Heart left ventricle (tissue), 16 donors: ENCODE data around the gene DGKG. TPM values are rescaled to one million over a fixed set of nuclear protein-coding genes. Genes with fewer than 3 reads are reported as not detected.

Experiments used
- ATAC-seq, 4 donors: fragments of 200-7000 bp; cut with Tn5 transposase; one replicate each; pipeline ENCODE4 v1.9.1; 2020 to 2022; ENCODE audit warnings: moderate library complexity in 4 of 4, mild to moderate bottlenecking in 3 of 4, moderate number of reproducible peaks in 1 of 4
- DNase-seq, 5 donors: peaks; one replicate each; pipeline ENCODE4 v3.0.0-alpha.2; 2020
- H3K27ac ChIP-seq, 12 donors: fragments of 200-600 bp; sonication (generic) in 4 of 12; one replicate each; pipeline versions ENCODE4 v1.5.0 to v1.8.0; 2016 to 2022; ENCODE audit warnings: mild to moderate bottlenecking in 2 of 12
- H3K27me3 ChIP-seq, 9 donors: fragments of 200-600 bp; sonication (generic) in 2 of 9; one replicate each; pipeline versions ENCODE4 v1.5.1 to v1.8.0; 2016 to 2022; ENCODE audit warnings: mild to moderate bottlenecking in 3 of 9
- H3K36me3 ChIP-seq, 9 donors: fragments of 200-600 bp; sonication (generic) in 2 of 9; one replicate each; pipeline versions ENCODE4 v1.5.0 to v1.8.0; 2018 to 2022; ENCODE audit warnings: mild to moderate bottlenecking in 2 of 9
- H3K4me1 ChIP-seq, 12 donors: fragments of 200-600 bp; sonication (generic) in 4 of 12; one replicate each; pipeline versions ENCODE4 v1.5.0 to v1.8.0; 2016 to 2022; ENCODE audit warnings: mild to moderate bottlenecking in 3 of 12
- H3K4me3 ChIP-seq, 12 donors: fragments of 200-600 bp; sonication (generic) in 4 of 12; one replicate each; pipeline versions ENCODE4 v1.5.0 to v1.8.0; 2017 to 2022; ENCODE audit warnings: mild to moderate bottlenecking in 9 of 12, moderate library complexity in 4 of 12
- H3K9me3 ChIP-seq, 12 donors: fragments of 200-600 bp; sonication (generic) in 4 of 12; one replicate each; pipeline versions ENCODE4 v1.5.0 to v1.8.0; 2016 to 2022; ENCODE audit warnings: mild to moderate bottlenecking in 1 of 12
- POLR2A ChIP-seq, 2 donors: fragments of 450-650 bp; IDR thresholded peaks; one replicate each; pipeline ENCODE4 v1.6.1; 2017; ENCODE audit warnings: antibody characterized with exemption in 2 of 2, mild to moderate bottlenecking in 2 of 2, moderate library complexity in 2 of 2
- WGBS, 4 donors: extraction: QIAGEN DNeasy Blood & Tissue Kit in 2 of 4; methylation state at CpG; one replicate each; pipeline versions ENCODE4 v1.1.5 to v1.1.7; 2013 to 2018; 5-methylcytosine and 5-hydroxymethylcytosine counted together
- intact Hi-C, 10 donors: fragments of 100-400 bp; cut with DNase I; formaldehyde crosslinking; loops; one replicate each; pipeline versions ENCODE4 v1.11.1 to v1.14.2; 2022
- polyA plus RNA-seq, 2 donors: library from polyadenylated mRNA; stranded (reverse); fragments of 200-250 nt; gene quantifications; one replicate each; pipeline ENCODE4 v1.2.3, GENCODE V29; 2013
- total RNA-seq, 9 donors: library from RNA; depleted of rRNA in 2 of 9; stranded (reverse); fragments of >200 nt in 2 of 9; fragmentation: NEBNext Ultra II Directional in 3 of 9; extraction: Animal tissue kit (Norgen Biotek cat#: 25700) in 3 of 9; gene quantifications; one replicate each; pipeline versions ENCODE4 v1.1.0 to v1.2.4, GENCODE V29; 2016 to 2023
- TF ChIP-seq, protein P1 (sequence below), 12 donors: fragments of 200-600 bp; sonication (generic) in 4 of 12; IDR thresholded peaks; one replicate each; pipeline versions ENCODE4 v1.5.0 to v1.8.0; 2018 to 2022; ENCODE audit warnings: antibody characterized with exemption in 12 of 12, mild to moderate bottlenecking in 5 of 12
- donor health status: ischemic (EF 13 %, LVEDD 7.1; RV severe dilation, severe dysfunction).
- donor health status: healthy with polysubstance abuse.
- donor health status: DM: no; HTN: yes; CAD: no.
- donor health status: DM: no; HTN: no; CAD: no.
- donor health status: ischemic (EF 25% LVEDD 6.9; RV normal size, moderate dysfunction).
- donor health status: ischemic (EF 25% LVEDD 5.7; RV mildly dilated, moderate dysfunction).
- donor health status: healthy.
- donor health status: DM: yes; HTN: yes; CAD: no.
- donor health status: ischemic (EF 35%, LVEDD 5.7; RV mildly dilated, moderate dysfunction).
- donor health status: nonischemic (EF 11% LVEDD 7.7; RV severe dilation, severe dysfunction).
- donor health status: DM: yes; HTN: yes; CAD: no.
- donor health status: PGD.
- donor health status: ischemic (EF 29% LVEDD 5.4; RV normal size, mild dysfunction).
- donor health status: nonischemic (EF 23%, LVEDD 6.1; RV moderate dilation, normal function).

DGKG gene
- total and polyA plus RNA-seq, 11 donors = 9.0 to 59.3 (median 32.0) TPM

DNA sequence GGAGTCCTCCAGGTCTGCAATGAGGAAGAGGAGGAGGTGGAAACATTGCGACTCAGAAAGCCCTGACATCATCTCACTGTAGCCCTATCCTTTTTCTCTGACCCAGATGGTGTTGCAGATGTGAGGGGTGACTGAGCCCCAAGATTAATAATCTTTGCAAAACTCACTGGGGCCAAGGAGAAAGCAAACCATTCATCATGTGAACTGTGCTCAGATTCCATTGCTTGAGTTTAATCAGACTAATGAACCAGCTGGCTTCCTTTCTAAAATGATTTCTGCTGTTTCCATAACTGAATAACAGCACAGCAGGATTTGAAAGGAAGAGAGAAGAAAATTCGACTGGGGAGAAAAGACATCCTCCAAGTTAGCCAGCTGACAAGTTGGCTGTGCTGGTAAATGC lies 13.4 kb upstream of the DGKG start:
- H3K27me3 ChIP-seq = no peaks in the 10 kb centered on the region
- intact Hi-C loops = no loop called here
- ATAC-seq (no peak), DNase-seq (no peak)
- WGBS, 4 donors = 57 to 68% (median 60%) methylated on average over 2 of the region's 2 CpGs
- H3K4me3 ChIP-seq = no peak overlapping the region
- H3K36me3 ChIP-seq = no peaks in the 10 kb centered on the region
- peaks cover 0 to 12% (median 0%) of the 10 kb centered on the region in 12 donors for H3K4me1 ChIP-seq
- no peak for TF ChIP-seq POLR2A (IDR thresholded peaks at IDR 0.05)
- TF ChIP-seq, protein P1, sequence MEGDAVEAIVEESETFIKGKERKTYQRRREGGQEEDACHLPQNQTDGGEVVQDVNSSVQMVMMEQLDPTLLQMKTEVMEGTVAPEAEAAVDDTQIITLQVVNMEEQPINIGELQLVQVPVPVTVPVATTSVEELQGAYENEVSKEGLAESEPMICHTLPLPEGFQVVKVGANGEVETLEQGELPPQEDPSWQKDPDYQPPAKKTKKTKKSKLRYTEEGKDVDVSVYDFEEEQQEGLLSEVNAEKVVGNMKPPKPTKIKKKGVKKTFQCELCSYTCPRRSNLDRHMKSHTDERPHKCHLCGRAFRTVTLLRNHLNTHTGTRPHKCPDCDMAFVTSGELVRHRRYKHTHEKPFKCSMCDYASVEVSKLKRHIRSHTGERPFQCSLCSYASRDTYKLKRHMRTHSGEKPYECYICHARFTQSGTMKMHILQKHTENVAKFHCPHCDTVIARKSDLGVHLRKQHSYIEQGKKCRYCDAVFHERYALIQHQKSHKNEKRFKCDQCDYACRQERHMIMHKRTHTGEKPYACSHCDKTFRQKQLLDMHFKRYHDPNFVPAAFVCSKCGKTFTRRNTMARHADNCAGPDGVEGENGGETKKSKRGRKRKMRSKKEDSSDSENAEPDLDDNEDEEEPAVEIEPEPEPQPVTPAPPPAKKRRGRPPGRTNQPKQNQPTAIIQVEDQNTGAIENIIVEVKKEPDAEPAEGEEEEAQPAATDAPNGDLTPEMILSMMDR (IDR thresholded peaks at IDR 0.05) = no peak
- H3K27ac ChIP-seq = no peak overlapping the region
- H3K9me3 ChIP-seq = no peaks in the 10 kb centered on the region

GRCh38 chr3:186374376-186374775 lies 12.3 kb upstream of the DGKG start:
- H3K36me3 ChIP-seq = no peaks in the 10 kb centered on the region
- H3K4me1 ChIP-seq = peaks cover 0 to 12% (median 0%) of the 10 kb centered on the region in 12 donors
- WGBS, 4 donors = 49 to 55% (median 53%) methylated on average over 4 of the region's 4 CpGs
- H3K27ac ChIP-seq = no peak overlapping the region
- no peaks in the 10 kb centered on the region for H3K27me3 ChIP-seq
- TF ChIP-seq POLR2A (IDR thresholded peaks at IDR 0.05) = no peak
- TF ChIP-seq, protein P1 (IDR thresholded peaks at IDR 0.05) = no peak
- ATAC-seq (no peak), DNase-seq (no peak)
- H3K9me3 ChIP-seq = no peaks in the 10 kb centered on the region
- intact Hi-C loops = no loop called here
- H3K4me3 ChIP-seq = no peak overlapping the region

DNA sequence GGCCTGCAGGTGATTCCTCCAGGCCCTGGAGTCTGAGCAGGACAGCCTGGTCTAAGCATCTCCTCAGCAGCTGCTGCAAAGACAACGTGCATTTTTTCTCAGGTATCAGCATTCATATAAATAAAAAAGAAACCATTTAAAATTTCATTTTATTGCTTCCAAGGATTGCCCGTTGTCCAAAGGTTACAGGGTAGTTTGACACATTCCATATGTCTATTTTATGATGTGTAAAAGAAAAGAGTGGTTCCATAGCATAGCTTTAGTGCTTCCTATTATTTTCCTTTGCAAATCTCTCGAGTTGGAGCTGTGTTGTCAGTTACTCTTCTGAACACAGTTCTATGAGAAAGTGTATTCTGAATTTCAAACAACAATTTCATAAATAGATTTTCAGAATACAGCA lies 7.2 kb upstream of the DGKG start:
- DNase-seq (no peak), ATAC-seq (no peak)
- H3K4me1 ChIP-seq = peaks cover 0 to 20% (median 12%) of the 10 kb centered on the region in 12 donors
- H3K27me3 ChIP-seq = peaks cover 0 to 6% (median 0%) of the 10 kb centered on the region in 9 donors
- TF ChIP-seq POLR2A (IDR thresholded peaks at IDR 0.05) = no peak
- TF ChIP-seq, protein P1 (IDR thresholded peaks at IDR 0.05) = no peak
- no peaks in the 10 kb centered on the region for H3K9me3 ChIP-seq
- H3K4me3 ChIP-seq = no peak overlapping the region
- intact Hi-C loops = loop anchor here in 3 of 10 donors (5.0 to 10.0 kb wide), 4 partner anchors 38 to 76 kb away; no protein-coding TSS in a partner anchor
- WGBS, 4 donors = 78 to 83% (median 81%) methylated on average over 3 of the region's 3 CpGs
- no peak overlapping the region for H3K27ac ChIP-seq
- H3K36me3 ChIP-seq = no peaks in the 10 kb centered on the region

GRCh38 chr3:186368717-186369116 lies 6.7 kb upstream of the DGKG start:
- peaks cover 0 to 11% (median 0%) of the 10 kb centered on the region in 9 donors for H3K27me3 ChIP-seq
- intact Hi-C loops = loop anchor here in 3 of 10 donors (5.0 to 10.0 kb wide), 4 partner anchors 39 to 76 kb away; no protein-coding TSS in a partner anchor
- WGBS, 4 donors = 55 to 76% (median 61%) methylated on average over 4 of the region's 4 CpGs
- H3K9me3 ChIP-seq = no peaks in the 10 kb centered on the region
- H3K36me3 ChIP-seq = no peaks in the 10 kb centered on the region
- TF ChIP-seq, protein P1 (IDR thresholded peaks at IDR 0.05) = no peak
- no peak for TF ChIP-seq POLR2A (IDR thresholded peaks at IDR 0.05)
- ATAC-seq (no peak), DNase-seq (no peak)
- H3K27ac ChIP-seq = no peak overlapping the region
- H3K4me1 ChIP-seq = peaks cover 0 to 20% (median 12%) of the 10 kb centered on the region in 12 donors
- no peak overlapping the region for H3K4me3 ChIP-seq
